ENCODE measurements around the gene TCIRG1. TPM values are rescaled to one million over a fixed set of nuclear protein-coding genes. Genes with fewer than 3 reads are reported as not detected.

TCIRG1 gene
- total RNA-seq, 2 experiments from 2014 or later = 199 to 201 TPM

- no peaks in the 10 kb centered on the region for H3K36me3 ChIP-seq (ENCODE audit: insufficient read depth, low read length)
- POLR2A ChIA-PET = no interaction called here
- peaks cover 32% of the 10 kb centered on the region for H3K4me1 ChIP-seq (ENCODE audit: insufficient read depth, low read length, poor library complexity, severe bottlenecking)
- CTCF ChIA-PET (ENCODE audit: unreplicated experiment) = no interaction called here
- H4K20me1 ChIP-seq (ENCODE audit: insufficient read depth, low read length) = no peaks in the 10 kb centered on the region
- TF ChIP-seq CTCF (conservative IDR thresholded peaks at IDR 0.05; ENCODE audit: low read length) = no peak
- no peak for TF ChIP-seq EZH2phosphoT487 (IDR thresholded peaks at IDR 0.05; ENCODE audit: borderline replicate concordance, low read depth, low read length)
- no TSS peak for BruUV-seq (replicated peaks)
- no peak for DNase-seq (ENCODE audit: low spot score)
- no peak overlapping the region for H3K4me3 ChIP-seq (ENCODE audit: low read depth, low read length, poor library complexity, severe bottlenecking)
- H3K9me3 ChIP-seq (ENCODE audit: low read length) = no peaks in the 10 kb centered on the region
- no peaks in the 10 kb centered on the region for H3K9me2 ChIP-seq (ENCODE audit: insufficient read depth, low read length)
- no peak overlapping the region for H2AFZ ChIP-seq (ENCODE audit: low read length)
- intact Hi-C loops (cut with micrococcal nuclease; ENCODE audit: unreplicated experiment) = no loop called here
- H3K27ac ChIP-seq (ENCODE audit: low read depth, low read length, poor library complexity, severe bottlenecking) = no peak overlapping the region
- H3K79me2 ChIP-seq (ENCODE audit: insufficient read depth, low read depth, low read length) = no peaks in the 10 kb centered on the region
- no peak overlapping the region for H3K4me2 ChIP-seq (ENCODE audit: low read length)
Measured at GRCh38 chr11:68011051-68011943, 27.5 kb upstream of the TCIRG1 start.

GRCh38 chr11:68012044-68012842 lies 26.6 kb upstream of the TCIRG1 start:
- ChIA-PET POLR2A (no interaction called here), CTCF (ENCODE audit: unreplicated experiment) (no interaction called here)
- no peak overlapping the region for H3K4me2 ChIP-seq (ENCODE audit: low read length)
- intact Hi-C loops (cut with micrococcal nuclease; ENCODE audit: unreplicated experiment) = no loop called here
- no peak overlapping the region for H2AFZ ChIP-seq (ENCODE audit: low read length)
- no peaks in the 10 kb centered on the region for H3K9me3 ChIP-seq (ENCODE audit: low read length)
- no peaks in the 10 kb centered on the region for H3K9me2 ChIP-seq (ENCODE audit: insufficient read depth, low read length)
- no TSS peak for BruUV-seq (replicated peaks)
- no peaks in the 10 kb centered on the region for H4K20me1 ChIP-seq (ENCODE audit: insufficient read depth, low read length)
- TF ChIP-seq EZH2phosphoT487 (IDR thresholded peaks at IDR 0.05; ENCODE audit: borderline replicate concordance, low read depth, low read length) (no peak), CTCF (conservative IDR thresholded peaks at IDR 0.05; ENCODE audit: low read length) (no peak)
- no peaks in the 10 kb centered on the region for H3K36me3 ChIP-seq (ENCODE audit: insufficient read depth, low read length)
- no peak overlapping the region for H3K4me3 ChIP-seq (ENCODE audit: low read depth, low read length, poor library complexity, severe bottlenecking)
- no peak overlapping the region for H3K27ac ChIP-seq (ENCODE audit: low read depth, low read length, poor library complexity, severe bottlenecking)
- H3K79me2 ChIP-seq (ENCODE audit: insufficient read depth, low read depth, low read length) = no peaks in the 10 kb centered on the region
- no peak for DNase-seq (ENCODE audit: low spot score)
- peaks cover 28% of the 10 kb centered on the region for H3K4me1 ChIP-seq (ENCODE audit: insufficient read depth, low read length, poor library complexity, severe bottlenecking)

Data from OCI-LY7 (cell line).